Activated T-helper 17 cell treated with anti-CD3 and anti-CD28 coated beads, Interleukin-2, amount 50 U/mL, for 72 hours (primary cell): ENCODE measurements around the gene PIK3CD. TPM values are rescaled to one million over a fixed set of nuclear protein-coding genes. Genes with fewer than 3 reads are reported as not detected.
"Not testable (repeated sequence)": the region's sequence is repeated elsewhere in the genome, so short reads cannot be mapped to it uniquely, and the experiment has no call there.

Source experiments
- ATAC-seq: fragments of 150-1000 bp; cut with Tn5 transposase; replicated peaks from 2 replicates; pipeline ENCODE4 v1.10.0; 2021; ENCODE audit warnings: mild to moderate bottlenecking, moderate library complexity
- H3K27ac Mint-ChIP-seq: one replicate; pipeline ENCODE4 v1.8.0; 2022; ENCODE audit warnings: mixed read lengths
- H3K27me3 Mint-ChIP-seq: one replicate; pipeline ENCODE4 v1.8.0; 2022; ENCODE audit warnings: mixed read lengths
- H3K36me3 Mint-ChIP-seq: one replicate; pipeline ENCODE4 v1.8.0; 2022; ENCODE audit warnings: low read depth, mild to moderate bottlenecking, mixed read lengths
- H3K4me1 Mint-ChIP-seq: one replicate; pipeline ENCODE4 v1.8.0; 2022; ENCODE audit warnings: mixed read lengths
- H3K4me3 Mint-ChIP-seq: one replicate; pipeline ENCODE4 v1.8.0; 2022; ENCODE audit warnings: mild to moderate bottlenecking, mixed read lengths
- H3K9me3 Mint-ChIP-seq: one replicate; pipeline ENCODE4 v1.8.0; 2022; ENCODE audit warnings: mixed read lengths
- total RNA-seq, 2 donors: library from RNA; stranded (reverse); gene quantifications; one replicate each; pipeline ENCODE4 v1.2.3, GENCODE V29; 2022

Gene PIK3CD
- total RNA-seq, 2 donors from 2014 or later = 114 to 120 TPM

DNA sequence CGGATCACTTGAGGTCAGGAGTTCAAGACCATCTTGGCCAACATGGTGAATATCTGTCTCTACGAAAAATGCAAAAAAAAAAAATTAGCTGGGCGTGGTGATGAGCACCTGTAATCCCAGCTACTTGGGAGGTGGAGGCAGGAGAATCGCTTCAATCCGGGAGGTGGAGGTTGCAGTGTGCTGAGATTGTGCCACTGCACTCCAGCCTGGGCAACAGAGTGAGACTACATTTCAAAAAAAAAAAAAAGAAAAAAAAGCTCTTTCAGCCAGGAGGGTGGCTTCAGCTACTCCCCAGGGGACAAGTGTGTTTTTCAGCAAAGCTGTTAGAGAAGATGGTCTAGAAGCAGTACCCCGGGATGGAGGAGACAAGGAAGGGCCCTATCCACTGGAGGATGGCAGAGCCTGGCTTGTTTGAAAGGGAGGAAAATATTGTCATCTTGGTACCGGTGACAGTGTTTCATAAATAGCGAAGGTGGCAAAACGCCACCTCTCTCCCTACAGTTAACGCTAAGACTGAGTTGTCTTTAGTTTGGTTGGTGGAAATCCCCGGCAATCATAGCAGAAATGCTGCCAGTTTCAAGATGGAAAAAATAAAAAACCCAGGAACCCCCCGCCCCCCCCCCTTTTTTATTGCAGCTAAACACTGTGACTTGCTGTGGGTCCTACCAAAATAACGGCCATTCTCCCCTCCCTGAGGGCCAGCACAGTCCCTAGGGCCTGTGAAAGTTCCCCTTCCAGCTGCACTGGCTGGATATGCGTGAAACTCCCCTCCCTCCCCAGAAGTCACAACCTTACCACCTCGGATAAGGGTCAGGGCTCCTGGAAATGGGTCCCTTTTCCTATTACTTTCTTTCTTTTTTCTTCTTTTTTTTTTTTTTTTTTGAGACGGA, 3.5 kb downstream of the PIK3CD start:
- Mint-ChIP-seq H3K4me1 (peaks cover 37% of the 10 kb centered on the region), H3K27ac (peak overlapping the region; percentile 97), H3K36me3 (peaks cover 81% of the 10 kb centered on the region), H3K9me3 (no peaks in the 10 kb centered on the region), H3K4me3 (peak overlapping the region; percentile 99), H3K27me3 (no peaks in the 10 kb centered on the region)
- ATAC-seq = peak; percentile 65

DNA sequence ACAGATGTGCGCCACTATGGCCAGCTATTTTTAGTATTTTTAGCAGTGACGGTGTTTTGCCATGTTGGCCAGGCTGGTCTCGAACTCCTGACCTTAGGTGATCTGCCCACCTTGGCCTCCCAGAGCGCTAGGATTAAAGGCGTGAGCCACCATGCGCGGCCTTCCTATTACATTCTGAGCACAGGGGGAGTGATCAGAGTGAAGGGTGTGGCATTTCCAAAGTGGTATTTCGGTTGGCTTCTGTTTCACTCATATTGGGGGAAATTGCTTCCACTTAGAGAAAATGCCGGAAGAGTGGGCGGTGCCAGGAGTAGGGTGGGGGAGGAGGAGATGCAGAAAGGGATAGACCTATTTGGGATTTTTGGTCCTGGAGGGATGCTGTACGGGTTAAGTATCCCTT, 4.3 kb downstream of the PIK3CD start:
- no peak for ATAC-seq
- peak overlapping the region; percentile 97 for H3K27ac Mint-ChIP-seq
- H3K4me1 Mint-ChIP-seq = peaks cover 42% of the 10 kb centered on the region
- H3K27me3 Mint-ChIP-seq = no peaks in the 10 kb centered on the region
- no peaks in the 10 kb centered on the region for H3K9me3 Mint-ChIP-seq
- H3K36me3 Mint-ChIP-seq = peaks cover 89% of the 10 kb centered on the region
- H3K4me3 Mint-ChIP-seq = peak overlapping the region; percentile 99

DNA sequence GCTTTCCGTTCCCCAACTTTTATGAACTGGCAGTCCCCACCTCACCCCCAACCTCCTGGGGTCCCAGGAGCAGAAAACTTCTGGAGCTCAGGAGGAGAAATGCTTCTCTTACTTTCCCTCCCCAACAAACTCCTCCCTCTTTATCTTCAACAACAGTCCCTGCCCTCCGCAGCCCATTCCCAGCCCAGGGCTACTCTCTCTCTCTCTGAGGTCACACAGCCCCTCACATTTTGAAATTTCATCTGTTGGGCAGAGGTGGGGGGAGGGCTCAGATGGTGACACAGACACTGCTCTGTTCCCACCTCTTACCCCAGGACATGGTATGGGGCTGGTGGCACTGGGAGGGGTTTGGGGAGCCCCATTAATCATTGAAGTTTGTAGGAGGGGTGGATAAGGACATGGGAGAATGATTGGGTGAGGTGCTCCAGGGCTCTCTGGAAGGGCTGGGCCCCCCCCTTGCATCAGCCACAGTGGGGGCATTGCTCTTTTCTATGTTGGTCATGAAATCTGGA, 6.0 kb downstream of the PIK3CD start:
- Mint-ChIP-seq H3K27ac (peak overlapping the region; percentile 97), H3K27me3 (no peaks in the 10 kb centered on the region), H3K36me3 (peaks cover 96% of the 10 kb centered on the region), H3K4me1 (peaks cover 47% of the 10 kb centered on the region), H3K4me3 (peak overlapping the region; percentile 99), H3K9me3 (no peaks in the 10 kb centered on the region)
- no peak for ATAC-seq

DNA sequence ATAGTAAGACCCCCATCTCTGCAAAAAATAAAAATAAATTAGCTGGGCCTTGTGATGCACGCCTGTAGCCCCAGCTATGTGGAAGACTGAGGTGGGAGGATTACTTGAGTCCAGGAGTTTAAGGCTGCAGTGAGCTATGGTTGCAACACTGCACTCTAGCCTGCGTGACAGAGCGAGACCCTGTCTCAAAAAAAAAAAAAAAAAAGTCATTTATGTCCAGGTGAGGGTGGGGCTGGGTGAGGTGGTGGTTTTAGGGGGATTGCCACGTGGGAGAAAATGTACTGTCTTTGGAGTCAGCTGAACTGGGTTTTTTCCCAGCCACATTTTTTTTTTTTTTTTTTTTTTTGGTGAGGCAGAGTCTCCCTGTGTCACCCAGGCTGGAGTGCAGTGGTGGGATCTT, 6.7 kb downstream of the PIK3CD start:
- Mint-ChIP-seq H3K27ac (peak overlapping the region; percentile 97), H3K9me3 (no peaks in the 10 kb centered on the region), H3K36me3 (peaks cover 96% of the 10 kb centered on the region), H3K4me3 (peak overlapping the region; percentile 99), H3K27me3 (no peaks in the 10 kb centered on the region), H3K4me1 (peaks cover 47% of the 10 kb centered on the region)
- ATAC-seq = peak; percentile 21

DNA sequence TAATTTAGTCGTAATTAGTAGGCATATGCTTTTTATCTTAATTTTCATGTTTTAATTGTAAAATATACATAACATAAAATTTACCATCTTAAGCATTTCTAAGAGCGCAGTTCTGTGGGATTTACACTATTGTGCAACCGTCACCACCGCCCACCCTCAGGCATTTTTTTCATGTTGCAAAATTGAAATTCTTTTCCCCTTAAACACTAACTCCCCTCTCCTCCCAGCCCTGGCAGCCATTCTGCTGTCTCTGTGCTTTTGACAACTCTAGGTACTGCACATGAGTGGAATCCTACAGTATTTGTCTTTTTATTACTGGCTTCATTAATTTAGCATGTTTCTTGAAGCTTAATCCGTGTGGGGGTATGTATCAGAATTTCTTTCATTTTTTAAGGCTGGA, 7.8 kb downstream of the PIK3CD start:
- Mint-ChIP-seq H3K36me3 (peaks cover 94% of the 10 kb centered on the region), H3K9me3 (no peaks in the 10 kb centered on the region), H3K4me3 (peak overlapping the region; percentile 99), H3K4me1 (peaks cover 39% of the 10 kb centered on the region), H3K27me3 (no peaks in the 10 kb centered on the region), H3K27ac (no peak overlapping the region)
- ATAC-seq = no peak

DNA sequence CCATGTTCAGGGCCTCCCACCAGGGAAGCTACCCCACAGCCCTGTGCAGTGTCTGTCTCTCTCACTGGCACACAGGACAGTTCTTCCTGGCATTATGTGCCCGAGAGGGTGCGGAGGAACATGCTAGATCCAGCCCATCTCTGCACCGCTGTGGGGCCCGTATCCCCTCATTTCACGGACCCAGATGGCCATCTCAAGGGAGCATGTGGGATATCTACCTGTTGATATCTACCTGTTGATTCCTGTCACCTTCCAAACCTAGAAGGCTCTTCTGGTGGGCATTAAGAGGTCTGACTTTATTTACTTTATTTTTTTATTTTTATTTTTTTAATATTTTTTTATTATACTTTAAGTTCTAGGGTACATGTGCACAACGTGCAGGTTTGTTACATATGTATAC, 11.7 kb downstream of the PIK3CD start:
- no peak for ATAC-seq
- Mint-ChIP-seq H3K9me3 (no peaks in the 10 kb centered on the region), H3K27ac (no peak overlapping the region), H3K4me3 (no peak overlapping the region), H3K36me3 (peaks cover 92% of the 10 kb centered on the region), H3K27me3 (no peaks in the 10 kb centered on the region), H3K4me1 (peaks cover 25% of the 10 kb centered on the region)

DNA sequence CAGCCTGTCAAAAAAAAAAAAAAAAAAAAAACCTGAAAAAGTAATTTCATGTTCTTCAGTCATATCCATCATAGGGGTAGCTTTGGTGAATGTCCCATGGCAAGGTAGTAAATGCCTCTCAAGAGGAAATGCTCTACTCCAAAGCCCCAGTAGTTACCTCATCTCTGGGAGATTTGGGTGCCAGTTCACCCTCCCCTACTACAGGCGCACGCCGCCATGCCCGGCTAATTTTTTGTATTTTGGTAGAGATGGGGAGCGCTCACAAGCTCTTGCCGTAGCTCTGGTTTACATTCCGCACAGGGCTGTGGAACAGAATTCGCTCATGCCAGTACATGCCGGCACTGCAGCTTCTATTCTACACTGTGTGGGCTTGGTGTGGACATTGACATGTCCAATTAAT, 13.7 kb downstream of the PIK3CD start:
- Mint-ChIP-seq H3K27ac (peak overlapping the region; percentile 64), H3K36me3 (peaks cover 93% of the 10 kb centered on the region), H3K4me1 (peaks cover 27% of the 10 kb centered on the region), H3K27me3 (no peaks in the 10 kb centered on the region), H3K9me3 (no peaks in the 10 kb centered on the region), H3K4me3 (no peak overlapping the region)
- no peak for ATAC-seq

DNA sequence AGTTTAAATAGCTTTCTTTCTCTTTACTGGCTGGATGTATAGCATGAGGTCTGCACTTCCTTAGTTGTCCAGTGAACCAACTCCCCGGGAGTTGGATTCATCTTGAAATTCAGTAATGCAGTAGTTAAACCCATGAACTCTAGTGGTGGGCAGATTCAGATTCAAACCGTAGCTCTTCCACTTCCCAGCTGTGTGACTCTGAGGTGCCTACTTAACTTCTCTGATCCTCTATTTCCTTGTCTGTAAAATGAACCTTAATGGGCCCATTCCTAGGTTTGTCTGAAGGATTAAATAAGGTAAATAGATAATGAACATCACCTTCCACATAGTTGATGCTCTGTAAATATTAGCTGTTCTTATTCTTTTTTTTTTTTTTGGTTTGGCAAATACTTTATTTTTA, 16.5 kb downstream of the PIK3CD start:
- ATAC-seq = no peak
- Mint-ChIP-seq H3K4me1 (peaks cover 28% of the 10 kb centered on the region), H3K27me3 (no peaks in the 10 kb centered on the region), H3K9me3 (no peaks in the 10 kb centered on the region), H3K36me3 (peaks cover 93% of the 10 kb centered on the region), H3K27ac (peak overlapping the region; percentile 92), H3K4me3 (peak overlapping the region; percentile 17)

DNA sequence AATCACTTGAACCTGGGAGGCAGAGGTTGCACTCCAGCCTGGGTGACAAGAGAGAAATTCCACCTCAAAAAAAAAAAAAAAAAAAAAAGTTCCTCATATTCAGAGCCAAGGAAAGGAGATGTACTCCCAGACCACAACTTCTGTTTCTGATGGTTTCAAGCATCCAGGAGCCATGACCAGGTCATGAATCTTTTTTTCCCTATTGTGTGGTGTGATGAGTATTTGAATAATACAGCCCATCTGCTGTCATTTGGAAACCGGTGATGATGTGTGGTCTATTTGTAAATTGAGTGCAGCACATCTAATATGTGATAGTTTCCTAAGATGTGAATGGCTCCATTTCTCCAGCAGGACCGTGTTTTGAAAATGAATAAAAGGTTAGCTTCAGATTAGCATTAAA, 18.6 kb downstream of the PIK3CD start:
- no peaks in the 10 kb centered on the region for H3K9me3 Mint-ChIP-seq
- no peaks in the 10 kb centered on the region for H3K27me3 Mint-ChIP-seq
- ATAC-seq = peak; percentile 83
- peaks cover 95% of the 10 kb centered on the region for H3K36me3 Mint-ChIP-seq
- peak overlapping the region; percentile 69 for H3K4me3 Mint-ChIP-seq
- H3K27ac Mint-ChIP-seq = peak overlapping the region; percentile 92
- H3K4me1 Mint-ChIP-seq = peaks cover 34% of the 10 kb centered on the region

DNA sequence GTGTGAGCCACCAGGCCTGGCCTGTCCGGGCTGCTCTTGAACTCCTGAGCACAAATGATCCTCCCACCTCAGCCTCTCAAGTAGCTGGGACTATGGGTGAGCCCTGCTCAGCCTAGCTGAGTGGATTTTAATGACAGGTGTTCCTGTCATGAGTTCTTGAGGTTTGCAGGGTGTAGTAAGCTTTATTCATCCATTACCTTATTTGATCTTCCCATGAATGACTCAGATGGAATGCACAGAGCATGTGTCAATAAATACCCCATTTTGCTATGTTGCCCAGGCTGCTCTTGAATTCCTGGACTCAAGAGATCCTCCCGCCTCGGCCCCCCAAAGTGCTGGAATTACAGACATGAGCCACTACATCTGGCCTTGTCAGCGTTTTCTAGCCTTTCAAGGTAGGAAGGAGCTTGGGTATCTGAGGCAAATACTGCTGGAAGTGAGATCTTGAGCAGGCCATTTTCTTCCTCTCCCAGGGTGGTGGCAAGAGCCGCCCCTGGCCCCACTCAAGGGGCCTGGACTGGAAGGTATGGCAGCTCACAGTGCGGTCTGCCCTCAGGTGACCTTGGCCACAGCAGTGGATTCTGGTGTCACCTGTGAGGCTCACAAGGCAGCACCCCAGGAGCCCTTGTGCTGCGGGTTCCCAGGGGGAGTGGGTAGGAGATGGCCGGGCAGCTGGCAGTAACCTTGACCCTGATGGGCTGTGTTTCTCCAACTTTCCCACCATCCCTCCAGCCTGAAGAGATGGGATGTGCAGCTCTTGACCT, 20.0 kb downstream of the PIK3CD start:
- peaks cover 98% of the 10 kb centered on the region for H3K36me3 Mint-ChIP-seq
- peak; percentile 77 for ATAC-seq
- peak overlapping the region; percentile 69 for H3K4me3 Mint-ChIP-seq
- no peaks in the 10 kb centered on the region for H3K9me3 Mint-ChIP-seq
- peaks cover 33% of the 10 kb centered on the region for H3K4me1 Mint-ChIP-seq
- H3K27ac Mint-ChIP-seq = peak overlapping the region; percentile 92
- H3K27me3 Mint-ChIP-seq = no peaks in the 10 kb centered on the region

DNA sequence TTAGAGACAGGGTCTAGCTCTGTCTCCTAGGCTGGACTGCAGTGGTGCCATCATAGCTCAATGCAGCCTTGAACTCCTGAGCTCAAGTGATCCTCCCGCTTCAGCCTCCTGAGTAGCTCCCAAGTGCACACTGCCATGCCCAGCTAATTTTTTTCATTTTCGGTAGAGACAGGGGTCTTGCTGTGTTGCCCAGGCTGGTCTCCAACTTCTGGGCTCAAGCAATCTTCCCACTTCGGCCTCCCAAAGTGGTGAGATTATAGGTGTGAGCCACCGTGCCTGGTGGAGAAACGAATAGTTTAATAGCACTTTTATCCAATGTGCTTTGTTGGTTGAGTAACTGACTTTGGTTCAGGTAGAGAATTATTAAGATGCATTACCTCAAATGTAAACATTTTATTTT, 20.9 kb downstream of the PIK3CD start:
- H3K36me3 Mint-ChIP-seq = peaks cover 98% of the 10 kb centered on the region
- no peaks in the 10 kb centered on the region for H3K27me3 Mint-ChIP-seq
- H3K4me3 Mint-ChIP-seq = no peak overlapping the region
- ATAC-seq = no peak
- H3K9me3 Mint-ChIP-seq = no peaks in the 10 kb centered on the region
- peaks cover 40% of the 10 kb centered on the region for H3K4me1 Mint-ChIP-seq
- peak overlapping the region; percentile 92 for H3K27ac Mint-ChIP-seq

DNA sequence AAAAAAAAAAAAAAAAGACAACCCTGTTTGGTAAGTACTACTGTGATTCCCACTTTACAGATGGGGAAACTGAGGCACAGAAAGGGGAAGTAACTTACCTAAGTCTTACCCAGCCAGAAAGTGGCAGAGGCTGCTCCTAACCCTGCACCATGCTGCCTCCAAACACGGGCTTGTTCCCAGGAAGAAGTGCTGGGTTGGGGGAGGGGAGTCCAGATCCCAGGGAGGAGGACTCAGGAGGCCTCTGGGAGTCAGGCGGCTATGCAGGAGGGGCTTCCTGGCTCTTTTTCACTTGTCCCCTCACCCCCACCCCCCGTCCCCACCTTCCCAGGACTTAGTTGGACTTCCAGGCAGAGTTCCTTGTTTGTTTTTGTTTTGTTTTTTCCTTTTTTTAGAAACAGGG, 23.9 kb downstream of the PIK3CD start:
- Mint-ChIP-seq H3K27ac (no peak overlapping the region), H3K27me3 (no peaks in the 10 kb centered on the region), H3K4me3 (no peak overlapping the region), H3K36me3 (peaks cover 96% of the 10 kb centered on the region), H3K9me3 (no peaks in the 10 kb centered on the region), H3K4me1 (peaks cover 36% of the 10 kb centered on the region)
- ATAC-seq = no peak

DNA sequence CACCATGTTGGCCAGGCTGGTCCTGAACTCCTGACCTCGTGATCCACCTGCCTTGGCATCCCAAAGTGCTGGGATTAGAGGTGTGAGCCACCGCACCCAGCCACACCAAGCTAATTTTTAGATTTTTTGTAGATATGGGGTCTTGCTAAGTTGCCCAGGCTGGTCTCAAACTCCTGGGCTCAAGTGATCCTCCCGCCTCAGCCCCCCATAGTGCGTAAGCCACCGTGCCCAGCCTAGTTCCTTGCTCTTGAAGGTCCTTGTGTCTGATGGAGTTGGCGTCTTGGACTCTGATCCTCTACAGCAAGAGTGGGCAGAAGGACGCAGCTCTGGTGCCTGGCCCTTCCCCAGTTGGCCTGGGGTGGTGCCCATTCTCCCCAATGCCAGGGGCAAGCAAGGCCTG, 24.6 kb downstream of the PIK3CD start:
- H3K4me3 Mint-ChIP-seq, H3K9me3 Mint-ChIP-seq, ATAC-seq, H3K27me3 Mint-ChIP-seq: not testable (repeated sequence)
- peaks cover 94% of the 10 kb centered on the region for H3K36me3 Mint-ChIP-seq
- peak overlapping the region; percentile 88 for H3K27ac Mint-ChIP-seq
- H3K4me1 Mint-ChIP-seq = peaks cover 38% of the 10 kb centered on the region

DNA sequence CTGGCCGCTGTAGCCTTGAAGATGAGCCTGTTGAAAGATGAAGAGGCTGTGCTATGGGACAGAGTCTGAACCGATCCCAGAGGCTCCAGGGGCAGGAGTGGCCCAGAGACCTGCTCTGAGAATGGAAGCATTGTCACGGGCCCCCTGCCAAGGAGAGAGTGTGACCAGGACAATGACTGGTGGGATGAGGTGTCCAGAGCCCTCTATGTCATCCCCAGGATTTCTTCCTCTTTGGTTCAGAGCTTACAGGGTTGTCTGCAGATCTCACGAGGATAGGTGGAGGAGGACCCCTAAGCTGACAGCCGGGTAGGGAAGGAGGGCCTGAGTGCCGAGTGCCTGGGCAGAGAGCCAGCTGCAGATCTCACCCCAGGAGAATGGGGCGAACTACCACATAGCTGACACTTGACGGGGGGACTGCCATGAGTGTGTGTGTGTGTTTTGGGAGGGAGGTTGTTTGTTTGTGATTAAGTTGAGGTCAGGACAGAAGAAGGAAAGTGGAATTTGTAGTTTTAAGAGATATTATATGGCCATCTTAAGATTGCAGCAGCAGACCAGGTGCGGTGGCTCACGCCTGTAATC, 25.4 kb downstream of the PIK3CD start:
- H3K27ac Mint-ChIP-seq = peak overlapping the region; percentile 88
- H3K4me3 Mint-ChIP-seq = no peak overlapping the region
- H3K36me3 Mint-ChIP-seq = peaks cover 87% of the 10 kb centered on the region
- H3K27me3 Mint-ChIP-seq = no peaks in the 10 kb centered on the region
- no peak for ATAC-seq
- peaks cover 32% of the 10 kb centered on the region for H3K4me1 Mint-ChIP-seq
- H3K9me3 Mint-ChIP-seq = no peaks in the 10 kb centered on the region
